ENCODE results near the gene AGAP1.

- TF ChIP-seq POLR2A (IDR thresholded peaks at IDR 0.05; ENCODE audit: low read depth, low read length) (no peak), CTCF (IDR thresholded peaks at IDR 0.05; ENCODE audit: extremely low read depth in 1 of 2, insufficient read depth in 1 of 2, low read depth in 1 of 2, low read length in 2 of 2) (no peak), MAX (IDR thresholded peaks at IDR 0.05; ENCODE audit: insufficient read depth, insufficient read length) (no peak), EZH2 (IDR thresholded peaks at IDR 0.05; ENCODE audit: borderline replicate concordance, low read depth, low read length, severe bottlenecking) (no peak), JUN (IDR thresholded peaks at IDR 0.05; ENCODE audit: borderline replicate concordance, insufficient read depth, insufficient read length, low read depth) (no peak), MYC (IDR thresholded peaks at IDR 0.05; ENCODE audit: low read depth, low read length) (no peak), POLR2AphosphoS5 (IDR thresholded peaks at IDR 0.05; ENCODE audit: insufficient read depth, low read depth, low read length) (no peak)
These were observed 204.6 kb downstream of the AGAP1 start for GRCh38 chr2:235698491-235698890.

Measured in endothelial cell of umbilical vein (primary cell).